ENCODE results near the gene RAB11FIP4. TPM values are rescaled to one million over a fixed set of nuclear protein-coding genes. Genes with fewer than 3 reads are reported as not detected.

RAB11FIP4 gene
- total and polyA plus RNA-seq, 10 of the 15 experiments (the other 5 are each of a cell fraction or from before 2014, with no cell fraction given), result 1.4 to 27.0 (median 17.6) TPM

- no peaks in the 10 kb centered on the region for H3K27me3 ChIP-seq (replicated peaks in 1 of 2; ENCODE audit: control insufficient read depth in 2 of 2, insufficient read depth in 2 of 2, low read length in 1 of 2)
- in situ Hi-C loops (cut with MboI), result no loop called here
- 75% methylated on average over 2 of the region's 2 CpGs for WGBS (ENCODE audit: insufficient coverage, insufficient replicate concordance, low lambda C conversion rate, missing lambda C conversion rate)
- no TSS peak for BruUV-seq (replicated peaks)
- H2AFZ ChIP-seq (ENCODE audit: control insufficient read depth, low read depth, low read length), result no peak overlapping the region
- H3K27ac ChIP-seq (ENCODE audit: control insufficient read depth, insufficient read depth), result no peak overlapping the region
- no peaks in the 10 kb centered on the region for H3K79me2 ChIP-seq (ENCODE audit: control insufficient read depth, insufficient read depth, low read length)
- peaks cover 7% of the 10 kb centered on the region for H3K4me1 ChIP-seq (ENCODE audit: control insufficient read depth, insufficient read depth, low read length)
- no peaks in the 10 kb centered on the region for H3K9me3 ChIP-seq (replicated peaks; ENCODE audit: control insufficient read depth, insufficient read depth, low read length)
- H4K20me1 ChIP-seq (ENCODE audit: control insufficient read depth, insufficient read depth), result no peaks in the 10 kb centered on the region
- H3K4me3 ChIP-seq, result no peak overlapping the region
- no peak overlapping the region for H3K9ac ChIP-seq (ENCODE audit: control insufficient read depth, insufficient read depth, low read length)
- POLR2A ChIA-PET, result no interaction called here
- no peaks in the 10 kb centered on the region; a peak in 1 of 4 replicates for H3K36me3 ChIP-seq (ENCODE audit: control insufficient read depth in 2 of 2, insufficient read depth in 2 of 2, low read length in 1 of 2)
- ATAC-seq, result no peak
- intact Hi-C loops (cut with micrococcal nuclease; ENCODE audit: unreplicated experiment), result no loop called here
- RAD21 ChIA-PET (ENCODE audit: unreplicated experiment), result no interaction called here
- H3K4me2 ChIP-seq (ENCODE audit: control insufficient read depth, insufficient read depth), result no peak overlapping the region
- no peak for DNase-seq (ENCODE audit: low read depth, low spot score)
- no peak for FAIRE-seq
- SMC1A ChIA-PET (ENCODE audit: uncharacterized antibody, unreplicated experiment), result interaction anchor here (1.0 kb wide), 1 partner anchor 31 kb away, joined by 3 read pairs; no protein-coding TSS in a partner anchor
- TF ChIP-seq ZNF217 (IDR thresholded peaks at IDR 0.05), result no peak
- TF ChIP-seq YY1 (IDR thresholded peaks at IDR 0.05; ENCODE audit: low read depth, low read length), result no peak
- TF ChIP-seq, protein P1, sequence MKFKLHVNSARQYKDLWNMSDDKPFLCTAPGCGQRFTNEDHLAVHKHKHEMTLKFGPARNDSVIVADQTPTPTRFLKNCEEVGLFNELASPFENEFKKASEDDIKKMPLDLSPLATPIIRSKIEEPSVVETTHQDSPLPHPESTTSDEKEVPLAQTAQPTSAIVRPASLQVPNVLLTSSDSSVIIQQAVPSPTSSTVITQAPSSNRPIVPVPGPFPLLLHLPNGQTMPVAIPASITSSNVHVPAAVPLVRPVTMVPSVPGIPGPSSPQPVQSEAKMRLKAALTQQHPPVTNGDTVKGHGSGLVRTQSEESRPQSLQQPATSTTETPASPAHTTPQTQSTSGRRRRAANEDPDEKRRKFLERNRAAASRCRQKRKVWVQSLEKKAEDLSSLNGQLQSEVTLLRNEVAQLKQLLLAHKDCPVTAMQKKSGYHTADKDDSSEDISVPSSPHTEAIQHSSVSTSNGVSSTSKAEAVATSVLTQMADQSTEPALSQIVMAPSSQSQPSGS (IDR thresholded peaks at IDR 0.05; ENCODE audit: low read length), result no peak
- TF ChIP-seq, protein P2, sequence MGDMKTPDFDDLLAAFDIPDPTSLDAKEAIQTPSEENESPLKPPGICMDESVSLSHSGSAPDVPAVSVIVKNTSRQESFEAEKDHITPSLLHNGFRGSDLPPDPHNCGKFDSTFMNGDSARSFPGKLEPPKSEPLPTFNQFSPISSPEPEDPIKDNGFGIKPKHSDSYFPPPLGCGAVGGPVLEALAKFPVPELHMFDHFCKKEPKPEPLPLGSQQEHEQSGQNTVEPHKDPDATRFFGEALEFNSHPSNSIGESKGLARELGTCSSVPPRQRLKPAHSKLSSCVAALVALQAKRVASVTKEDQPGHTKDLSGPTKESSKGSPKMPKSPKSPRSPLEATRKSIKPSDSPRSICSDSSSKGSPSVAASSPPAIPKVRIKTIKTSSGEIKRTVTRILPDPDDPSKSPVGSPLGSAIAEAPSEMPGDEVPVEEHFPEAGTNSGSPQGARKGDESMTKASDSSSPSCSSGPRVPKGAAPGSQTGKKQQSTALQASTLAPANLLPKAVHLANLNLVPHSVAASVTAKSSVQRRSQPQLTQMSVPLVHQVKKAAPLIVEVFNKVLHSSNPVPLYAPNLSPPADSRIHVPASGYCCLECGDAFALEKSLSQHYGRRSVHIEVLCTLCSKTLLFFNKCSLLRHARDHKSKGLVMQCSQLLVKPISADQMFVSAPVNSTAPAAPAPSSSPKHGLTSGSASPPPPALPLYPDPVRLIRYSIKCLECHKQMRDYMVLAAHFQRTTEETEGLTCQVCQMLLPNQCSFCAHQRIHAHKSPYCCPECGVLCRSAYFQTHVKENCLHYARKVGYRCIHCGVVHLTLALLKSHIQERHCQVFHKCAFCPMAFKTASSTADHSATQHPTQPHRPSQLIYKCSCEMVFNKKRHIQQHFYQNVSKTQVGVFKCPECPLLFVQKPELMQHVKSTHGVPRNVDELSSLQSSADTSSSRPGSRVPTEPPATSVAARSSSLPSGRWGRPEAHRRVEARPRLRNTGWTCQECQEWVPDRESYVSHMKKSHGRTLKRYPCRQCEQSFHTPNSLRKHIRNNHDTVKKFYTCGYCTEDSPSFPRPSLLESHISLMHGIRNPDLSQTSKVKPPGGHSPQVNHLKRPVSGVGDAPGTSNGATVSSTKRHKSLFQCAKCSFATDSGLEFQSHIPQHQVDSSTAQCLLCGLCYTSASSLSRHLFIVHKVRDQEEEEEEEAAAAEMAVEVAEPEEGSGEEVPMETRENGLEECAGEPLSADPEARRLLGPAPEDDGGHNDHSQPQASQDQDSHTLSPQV (IDR thresholded peaks at IDR 0.05), result no peak
- no peak for TF ChIP-seq BCLAF1 (IDR thresholded peaks at IDR 0.05)
- TF ChIP-seq ZNF207 (IDR thresholded peaks at IDR 0.05; ENCODE audit: borderline replicate concordance), result no peak
- no peak for TF ChIP-seq IKZF2 (IDR thresholded peaks at IDR 0.05)
- TF ChIP-seq ZNF622 (IDR thresholded peaks at IDR 0.05), result no peak
- TF ChIP-seq RFX5 (IDR thresholded peaks at IDR 0.05; ENCODE audit: low read depth, low read length), result no peak
- no peak for TF ChIP-seq NR2F1 (conservative IDR thresholded peaks at IDR 0.05)
- no peak for TF ChIP-seq TCF12 (IDR thresholded peaks at IDR 0.05; ENCODE audit: low read depth, low read length)
- TF ChIP-seq SPI1 (IDR thresholded peaks at IDR 0.05; ENCODE audit: borderline replicate concordance, insufficient read depth, low read depth, low read length), result no peak
- no peak for TF ChIP-seq HDGF (IDR thresholded peaks at IDR 0.05)
- no peak for TF ChIP-seq JUND (IDR thresholded peaks at IDR 0.05; ENCODE audit: low read depth, low read length)
- no peak for TF ChIP-seq TCF7 (IDR thresholded peaks at IDR 0.05; ENCODE audit: borderline replicate concordance)
- no peak for TF ChIP-seq E2F4 (IDR thresholded peaks at IDR 0.05; ENCODE audit: low read depth, low read length)
- CTCF ChIA-PET, result no interaction called here
Observed at GRCh38 chr17:31453896-31454295, 62.4 kb downstream of the RAB11FIP4 start.
